ENCODE measurements around the gene ZNF76.
"Not testable (repeated sequence)": the region's sequence is repeated elsewhere in the genome, so short reads cannot be mapped to it uniquely, and the experiment has no call there.

The ZNF76 gene

DNA sequence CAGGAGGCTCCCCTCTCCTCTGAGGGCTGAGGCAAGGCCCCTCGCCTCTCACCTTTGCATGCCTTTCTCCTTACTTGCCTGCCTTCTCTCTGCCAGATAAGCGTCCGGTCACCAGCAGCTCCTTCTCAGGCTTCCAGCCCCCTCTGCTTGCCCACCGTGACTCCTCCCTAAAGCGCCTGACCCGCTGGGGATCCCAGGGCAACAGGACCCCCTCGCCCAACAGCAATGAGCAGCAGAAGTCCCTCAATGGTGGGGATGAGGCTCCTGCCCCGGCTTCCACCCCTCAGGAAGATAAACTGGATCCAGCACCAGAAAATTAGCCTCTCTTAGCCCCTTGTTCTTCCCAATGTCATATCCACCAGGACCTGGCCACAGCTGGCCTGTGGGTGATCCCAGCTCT, 61.6 kb downstream of the ZNF76 start:
- no peak overlapping the region for H3K4me3 ChIP-seq (ENCODE audit: low read depth, low read length)
- TF ChIP-seq, protein P1, sequence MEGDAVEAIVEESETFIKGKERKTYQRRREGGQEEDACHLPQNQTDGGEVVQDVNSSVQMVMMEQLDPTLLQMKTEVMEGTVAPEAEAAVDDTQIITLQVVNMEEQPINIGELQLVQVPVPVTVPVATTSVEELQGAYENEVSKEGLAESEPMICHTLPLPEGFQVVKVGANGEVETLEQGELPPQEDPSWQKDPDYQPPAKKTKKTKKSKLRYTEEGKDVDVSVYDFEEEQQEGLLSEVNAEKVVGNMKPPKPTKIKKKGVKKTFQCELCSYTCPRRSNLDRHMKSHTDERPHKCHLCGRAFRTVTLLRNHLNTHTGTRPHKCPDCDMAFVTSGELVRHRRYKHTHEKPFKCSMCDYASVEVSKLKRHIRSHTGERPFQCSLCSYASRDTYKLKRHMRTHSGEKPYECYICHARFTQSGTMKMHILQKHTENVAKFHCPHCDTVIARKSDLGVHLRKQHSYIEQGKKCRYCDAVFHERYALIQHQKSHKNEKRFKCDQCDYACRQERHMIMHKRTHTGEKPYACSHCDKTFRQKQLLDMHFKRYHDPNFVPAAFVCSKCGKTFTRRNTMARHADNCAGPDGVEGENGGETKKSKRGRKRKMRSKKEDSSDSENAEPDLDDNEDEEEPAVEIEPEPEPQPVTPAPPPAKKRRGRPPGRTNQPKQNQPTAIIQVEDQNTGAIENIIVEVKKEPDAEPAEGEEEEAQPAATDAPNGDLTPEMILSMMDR (IDR thresholded peaks at IDR 0.05; ENCODE audit: borderline replicate concordance, insufficient read depth, low read depth, low read length), result no peak

DNA sequence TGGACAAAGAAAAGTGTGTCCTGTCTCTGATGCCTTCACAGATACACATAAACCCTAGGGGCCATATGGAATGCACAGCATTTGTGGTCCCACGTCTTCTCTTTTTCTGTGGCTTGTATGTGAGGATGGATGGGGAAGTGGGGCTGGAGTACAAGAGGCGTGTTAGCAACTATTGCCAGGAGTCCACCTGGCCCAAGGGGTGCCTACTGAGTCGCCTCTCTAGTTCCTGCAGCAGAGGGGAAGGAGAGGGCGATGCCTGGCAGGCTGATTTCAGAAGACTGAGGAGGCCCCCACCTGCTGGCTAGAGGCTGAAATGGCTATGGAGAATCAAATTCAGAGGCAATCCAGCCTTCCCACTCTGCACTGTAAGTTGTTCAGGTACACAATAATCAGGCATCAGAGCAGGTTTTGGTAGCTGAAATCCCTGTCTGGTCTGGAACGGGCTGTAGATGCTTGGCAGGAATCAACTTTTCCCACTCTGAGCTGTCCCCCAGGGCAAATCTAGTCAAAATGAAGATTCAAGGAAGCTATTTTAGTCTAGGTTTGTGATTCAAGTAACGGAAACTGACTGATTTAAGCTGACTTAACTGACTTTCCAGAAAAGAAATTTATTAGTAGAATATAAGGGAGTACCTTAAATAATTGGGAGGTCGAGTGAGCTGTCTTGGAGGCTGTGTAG, 68.0 kb downstream of the ZNF76 start:
- TF ChIP-seq, protein P1 (IDR thresholded peaks at IDR 0.05; ENCODE audit: borderline replicate concordance, insufficient read depth, low read depth, low read length), result peak; percentile 69
- no peak overlapping the region for H3K4me3 ChIP-seq (ENCODE audit: low read depth, low read length)

DNA sequence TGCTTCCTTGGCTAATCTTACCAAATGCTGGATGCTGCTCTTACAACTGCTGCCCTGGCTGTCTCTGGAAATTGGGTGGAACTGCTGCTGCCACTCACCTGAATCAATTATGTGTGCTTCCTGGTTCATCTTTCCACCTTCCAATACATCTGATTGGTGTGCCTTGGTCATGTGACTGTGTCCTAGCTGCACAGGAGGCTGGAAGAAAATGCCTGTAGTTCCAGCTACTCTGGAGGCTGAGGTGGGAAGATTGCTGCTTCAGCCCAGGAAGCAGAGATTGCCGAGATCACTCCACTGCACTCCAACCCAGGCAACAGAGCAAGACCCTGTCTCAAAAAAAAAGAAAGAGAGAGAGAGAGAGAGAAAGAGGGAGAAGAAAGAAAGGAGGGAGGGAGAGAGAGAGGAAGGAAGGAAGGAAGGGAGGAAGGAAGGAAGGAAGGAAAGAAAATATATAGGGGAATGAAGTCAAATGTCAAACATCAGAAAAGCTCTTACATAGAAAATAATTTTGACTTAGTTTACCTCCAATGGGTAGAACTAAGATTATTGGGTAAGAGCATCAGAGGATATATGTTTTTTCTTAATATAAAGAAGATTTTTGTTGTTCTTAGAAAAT, 68.7 kb downstream of the ZNF76 start:
- TF ChIP-seq, protein P1 (IDR thresholded peaks at IDR 0.05; ENCODE audit: borderline replicate concordance, insufficient read depth, low read depth, low read length), result no peak
- no peak overlapping the region for H3K4me3 ChIP-seq (ENCODE audit: low read depth, low read length)

GRCh38 chr6:35328965-35329364, 69.4 kb downstream of the ZNF76 start:
- H3K4me3 ChIP-seq (ENCODE audit: low read depth, low read length), result not testable (repeated sequence)

- TF ChIP-seq, protein P1 (IDR thresholded peaks at IDR 0.05; ENCODE audit: borderline replicate concordance, insufficient read depth, low read depth, low read length), result no peak
These were observed 71.1 kb downstream of the ZNF76 start for GRCh38 chr6:35330541-35331119.

DNA sequence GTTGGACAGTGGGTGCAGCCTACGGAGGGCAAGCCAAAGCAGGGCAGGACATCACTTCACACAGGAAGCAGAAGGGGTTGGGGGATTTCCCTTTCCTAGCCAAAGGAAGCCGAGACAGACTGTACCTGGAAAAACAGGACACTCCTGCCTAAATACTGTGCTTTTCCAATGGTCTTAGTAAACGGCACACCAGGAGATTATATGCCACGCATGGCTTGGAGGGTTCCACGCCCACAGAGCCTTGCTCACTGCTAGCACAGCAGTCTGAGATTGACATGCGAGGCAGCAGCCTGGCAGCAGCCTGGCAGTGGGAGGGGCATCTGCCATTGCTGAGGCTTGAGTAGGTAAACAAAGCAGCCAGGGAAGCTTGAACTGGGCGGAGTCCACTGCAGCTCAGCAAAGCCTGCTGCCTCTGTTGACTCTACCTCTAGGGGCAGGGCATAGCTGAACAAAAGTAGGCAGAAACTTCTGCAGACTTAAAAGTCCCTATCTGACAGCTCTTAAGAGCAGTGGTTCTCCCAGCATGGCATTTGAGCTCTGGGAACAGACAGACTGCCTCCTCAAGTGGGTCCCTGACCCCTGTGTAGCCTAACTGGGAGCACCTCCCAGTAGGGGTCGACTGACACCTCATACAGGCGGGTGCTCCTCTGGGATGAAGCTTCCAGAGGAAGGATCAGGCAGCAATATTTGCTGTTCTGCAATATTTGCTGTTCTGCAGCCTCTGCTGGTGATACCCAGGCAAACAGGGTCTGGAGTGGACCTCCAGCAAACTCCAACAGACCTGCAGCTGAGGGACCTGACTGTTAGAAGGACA, 72.7 kb downstream of the ZNF76 start:
- TF ChIP-seq, protein P1 (IDR thresholded peaks at IDR 0.05; ENCODE audit: borderline replicate concordance, insufficient read depth, low read depth, low read length), result 0 out of 2 replicates have a peak, but pooled peaks have one; percentile 4
- H3K4me3 ChIP-seq (ENCODE audit: low read depth, low read length), result not testable (repeated sequence)

More at GRCh38 chr6:35330541-35331119, 71.1 kb downstream of the ZNF76 start:
- no peak overlapping the region for H3K4me3 ChIP-seq (ENCODE audit: low read depth, low read length)

DNA sequence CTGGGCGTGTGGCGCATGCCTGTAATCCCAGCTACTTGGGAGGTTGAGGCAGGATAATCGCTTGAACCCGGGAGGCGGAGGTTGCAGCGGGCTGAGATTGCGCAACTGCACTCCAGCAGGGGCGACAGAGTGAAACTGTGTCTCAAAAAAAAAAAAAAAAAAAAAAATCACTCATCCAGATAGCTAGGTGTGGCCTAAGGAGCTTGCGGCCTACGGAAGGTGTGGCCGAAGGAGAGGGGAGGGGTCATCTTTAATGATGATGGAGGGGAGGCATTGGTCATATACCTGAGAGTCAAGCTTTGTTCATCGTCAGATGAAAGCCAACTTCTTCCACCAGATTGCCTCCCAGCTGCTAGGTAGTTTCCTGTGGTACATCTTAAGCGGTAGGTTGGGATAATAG, 82.0 kb downstream of the ZNF76 start:
- H3K4me3 ChIP-seq (ENCODE audit: low read depth, low read length), result no peak overlapping the region
- TF ChIP-seq, protein P1 (IDR thresholded peaks at IDR 0.05; ENCODE audit: borderline replicate concordance, insufficient read depth, low read depth, low read length), result no peak
